Activated CD4-positive, alpha-beta T cell treated with anti-CD3 and anti-CD28 coated beads for 36 hours (primary cell): ENCODE results near the gene KCNQ4. TPM values are rescaled to one million over a fixed set of nuclear protein-coding genes. Genes with fewer than 3 reads are reported as not detected.

Experiments
- ATAC-seq: fragments of 200-7000 bp; cut with Tn5 transposase; one replicate; pipeline ENCODE4 v1.10.0; 2021; ENCODE audit warnings: mild to moderate bottlenecking, moderate library complexity
- CTCF ChIA-PET: fragments of 350-600 bp; sonication (Branson Sonifier 250); formaldehyde crosslinking; loops from one replicate; lab custom pipeline; 2021; ENCODE audit warnings: antibody characterized with exemption; lab: Charles Lee
- POLR2A ChIA-PET: fragments of 350-600 bp; sonication (Branson Sonifier 250); formaldehyde crosslinking; loops from one replicate; lab custom pipeline; 2021; ENCODE audit warnings: antibody characterized with exemption, inconsistent platforms; lab: Charles Lee
- DNase-seq: peaks from one replicate; pipeline ENCODE4 v3.0.0-alpha.2; 2020
- H3K27ac Mint-ChIP-seq: one replicate; pipeline ENCODE4 v1.8.0; 2021; ENCODE audit warnings: mixed read lengths
- H3K27me3 Mint-ChIP-seq: one replicate; pipeline ENCODE4 v1.8.0; 2021; ENCODE audit warnings: mixed read lengths
- H3K36me3 Mint-ChIP-seq: one replicate; pipeline ENCODE4 v1.8.0; 2021; ENCODE audit warnings: low read depth, mixed read lengths
- H3K4me1 Mint-ChIP-seq: one replicate; pipeline ENCODE4 v1.8.0; 2021; ENCODE audit warnings: mixed read lengths
- H3K4me3 Mint-ChIP-seq: one replicate; pipeline ENCODE4 v1.8.0; 2021; ENCODE audit warnings: mild to moderate bottlenecking, moderate library complexity, mixed read lengths
- H3K9me3 Mint-ChIP-seq: one replicate; pipeline ENCODE4 v1.8.0; 2021; ENCODE audit warnings: low read depth, mixed read lengths
- intact Hi-C, 2 experiments: fragments of 100-400 bp; cut with DNase I in 1 of 2; cut with micrococcal nuclease in 1 of 2; formaldehyde crosslinking; loops; one replicate each; pipeline versions ENCODE4 v1.14.2 to v1.15.1; 2022 to 2024; cut with DNase I, micrococcal nuclease
- total RNA-seq, 2 experiments: library from RNA; stranded (reverse); gene quantifications; one replicate each; pipeline ENCODE4 v1.2.3, GENCODE V29; 2021

The KCNQ4 gene
- total RNA-seq, 2 experiments from 2014 or later, result 0.43 to 0.58 TPM

DNA sequence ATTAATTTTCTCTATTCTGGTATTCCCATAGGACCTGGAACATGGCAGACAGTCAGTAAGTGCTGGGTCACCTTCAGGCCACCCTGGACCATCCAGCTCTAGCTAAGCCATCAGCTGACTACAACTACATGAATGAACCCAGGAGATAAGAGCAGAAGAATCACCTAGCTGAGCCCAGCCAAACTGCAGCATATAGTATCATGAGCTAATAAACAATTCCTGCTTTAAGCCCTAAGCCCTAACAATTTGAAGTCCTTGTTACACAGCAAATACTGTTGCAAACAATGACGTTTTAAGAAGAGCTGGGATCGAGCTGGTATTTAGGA, 92.8 kb downstream of the KCNQ4 start:
- peaks cover 10% of the 10 kb centered on the region for H3K9me3 Mint-ChIP-seq
- H3K27ac Mint-ChIP-seq, result no peak overlapping the region
- intact Hi-C loops, result no loop called here
- ATAC-seq (no peak), DNase-seq (no peak)
- peaks cover 28% of the 10 kb centered on the region for H3K4me1 Mint-ChIP-seq
- ChIA-PET POLR2A (interaction anchor here (1.0 kb wide), 1 partner anchor 14 kb away, joined by 4 read pairs; the partner anchor contains the start of gene CITED4), CTCF (interaction anchor here (0.5 to 2.7 kb wide), 7 partner anchors 12 to 920 kb away, joined by 3 to 10 read pairs (median 4); partner anchors contain the start of gene CITED4)
- no peaks in the 10 kb centered on the region for H3K27me3 Mint-ChIP-seq
- H3K36me3 Mint-ChIP-seq, result peaks cover 4% of the 10 kb centered on the region
- H3K4me3 Mint-ChIP-seq, result no peak overlapping the region

DNA sequence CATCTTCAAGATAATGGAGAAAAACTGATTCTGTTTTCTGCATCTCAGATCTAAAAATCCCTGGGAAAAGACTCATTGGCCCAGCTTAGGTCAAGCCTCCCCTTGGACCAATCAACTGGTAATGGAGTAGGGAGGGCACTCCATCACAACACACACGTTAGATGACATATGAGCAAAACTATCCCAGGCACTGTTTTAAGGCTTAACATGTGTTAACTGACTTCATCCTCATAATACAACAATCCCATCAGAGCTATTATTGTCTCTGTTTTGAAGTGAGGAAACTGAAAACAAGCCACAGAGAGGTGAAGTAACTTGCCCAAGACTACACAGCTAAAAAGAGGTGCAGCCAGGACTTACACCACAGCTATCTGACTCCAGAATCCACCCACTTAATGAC, 93.3 kb downstream of the KCNQ4 start:
- Mint-ChIP-seq H3K27me3 (no peaks in the 10 kb centered on the region), H3K27ac (no peak overlapping the region), H3K4me3 (no peak overlapping the region), H3K9me3 (peaks cover 10% of the 10 kb centered on the region), H3K36me3 (peaks cover 4% of the 10 kb centered on the region), H3K4me1 (peaks cover 28% of the 10 kb centered on the region)
- CTCF ChIA-PET, result interaction anchor here (0.7 to 2.7 kb wide), 4 partner anchors 14 to 73 kb away, joined by 3 to 10 read pairs (median 4); partner anchors contain the start of gene CITED4
- ATAC-seq, result no peak
- DNase-seq, result no peak
- POLR2A ChIA-PET, result no interaction called here
- intact Hi-C loops, result no loop called here

- no peak for ATAC-seq
- intact Hi-C loops, result no loop called here
- Mint-ChIP-seq H3K9me3 (peaks cover 10% of the 10 kb centered on the region), H3K27me3 (peaks cover 2% of the 10 kb centered on the region), H3K36me3 (peaks cover 4% of the 10 kb centered on the region), H3K4me1 (peaks cover 28% of the 10 kb centered on the region), H3K4me3 (no peak overlapping the region), H3K27ac (no peak overlapping the region)
- POLR2A ChIA-PET, result no interaction called here
- peak; percentile 42 for DNase-seq
- CTCF ChIA-PET, result interaction anchor here (1.2 to 1.6 kb wide), 2 partner anchors 15 to 28 kb away, joined by 4 to 5 read pairs; partner anchors contain the start of gene CITED4
Observed at GRCh38 chr1:40877698-40878097, 94.1 kb downstream of the KCNQ4 start.

DNA sequence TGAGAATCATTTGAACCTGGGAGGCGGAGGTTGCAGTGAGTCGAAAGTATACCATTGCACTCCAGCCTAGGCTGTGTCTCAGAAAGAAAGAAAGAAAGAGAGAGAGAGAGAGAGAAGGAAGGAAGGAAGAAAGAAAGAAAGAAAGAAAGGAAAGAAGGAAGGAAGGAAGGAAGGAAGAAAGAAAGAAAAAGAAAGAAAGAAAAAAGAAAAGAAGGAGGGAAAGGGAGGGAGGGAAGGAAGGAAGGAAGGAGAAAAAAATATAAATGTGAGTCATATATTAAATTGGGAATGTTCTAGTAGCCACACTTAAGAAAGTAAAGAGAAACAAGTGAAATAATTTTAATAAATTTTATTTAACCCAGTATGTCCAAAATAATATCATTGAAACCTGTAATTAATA, 95.3 kb downstream of the KCNQ4 start:
- CTCF ChIA-PET, result no interaction called here
- no peak overlapping the region for H3K27ac Mint-ChIP-seq
- H3K4me1 Mint-ChIP-seq, result peaks cover 28% of the 10 kb centered on the region
- DNase-seq (no peak), ATAC-seq (no peak)
- peaks cover 7% of the 10 kb centered on the region for H3K27me3 Mint-ChIP-seq
- POLR2A ChIA-PET, result no interaction called here
- intact Hi-C loops, result no loop called here
- no peak overlapping the region for H3K4me3 Mint-ChIP-seq
- H3K36me3 Mint-ChIP-seq, result peaks cover 4% of the 10 kb centered on the region
- H3K9me3 Mint-ChIP-seq, result peaks cover 10% of the 10 kb centered on the region

DNA sequence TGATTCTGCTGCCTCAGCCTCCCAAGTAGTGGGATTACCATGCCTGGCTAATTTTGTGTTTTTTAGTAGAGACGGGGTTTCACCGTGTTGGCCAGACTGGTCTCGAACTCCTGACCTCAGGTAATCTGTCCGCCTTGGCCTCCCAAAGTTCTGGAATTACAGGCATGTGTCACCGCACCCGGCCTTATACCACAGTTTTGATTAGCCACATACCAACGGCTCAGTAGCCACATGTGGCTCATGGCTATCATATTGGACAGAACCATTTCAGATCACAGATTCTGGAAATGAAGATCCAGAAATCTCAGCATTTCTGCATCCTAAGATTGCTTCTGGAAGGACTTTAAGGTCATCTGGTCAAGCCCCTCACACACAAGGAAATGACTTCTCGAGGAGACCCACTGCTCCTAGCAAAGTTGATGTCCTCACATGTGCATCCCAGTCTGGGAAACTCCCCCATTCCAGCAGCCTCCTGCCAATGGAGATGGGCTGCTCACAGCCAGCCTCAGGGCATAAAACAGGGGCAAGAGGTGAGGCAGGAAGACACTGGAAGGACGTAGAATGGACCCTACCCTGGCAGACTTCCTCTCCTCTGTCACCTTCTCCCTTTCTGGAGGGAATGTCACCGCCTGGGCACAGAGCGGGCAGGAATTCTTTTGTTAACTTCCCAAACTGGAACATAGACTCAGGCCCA, 96.0 kb downstream of the KCNQ4 start:
- DNase-seq (no peak), ATAC-seq (no peak)
- Mint-ChIP-seq H3K4me1 (peaks cover 30% of the 10 kb centered on the region), H3K27me3 (peaks cover 11% of the 10 kb centered on the region), H3K27ac (no peak overlapping the region), H3K4me3 (no peak overlapping the region), H3K36me3 (peaks cover 4% of the 10 kb centered on the region), H3K9me3 (peaks cover 10% of the 10 kb centered on the region)
- intact Hi-C loops, result no loop called here
- ChIA-PET POLR2A (no interaction called here), CTCF (no interaction called here)

- ATAC-seq, result no peak
- no peak for DNase-seq
- CTCF ChIA-PET, result interaction anchor here (1.0 kb wide), 1 partner anchor 68 kb away, joined by 4 read pairs; no protein-coding TSS in a partner anchor
- POLR2A ChIA-PET, result no interaction called here
- Mint-ChIP-seq H3K9me3 (peaks cover 8% of the 10 kb centered on the region), H3K4me3 (no peak overlapping the region), H3K4me1 (peaks cover 20% of the 10 kb centered on the region), H3K27me3 (peaks cover 19% of the 10 kb centered on the region), H3K36me3 (no peaks in the 10 kb centered on the region), H3K27ac (no peak overlapping the region)
- intact Hi-C loops, result no loop called here
Observed at GRCh38 chr1:40880813-40881549, 97.4 kb downstream of the KCNQ4 start.

DNA sequence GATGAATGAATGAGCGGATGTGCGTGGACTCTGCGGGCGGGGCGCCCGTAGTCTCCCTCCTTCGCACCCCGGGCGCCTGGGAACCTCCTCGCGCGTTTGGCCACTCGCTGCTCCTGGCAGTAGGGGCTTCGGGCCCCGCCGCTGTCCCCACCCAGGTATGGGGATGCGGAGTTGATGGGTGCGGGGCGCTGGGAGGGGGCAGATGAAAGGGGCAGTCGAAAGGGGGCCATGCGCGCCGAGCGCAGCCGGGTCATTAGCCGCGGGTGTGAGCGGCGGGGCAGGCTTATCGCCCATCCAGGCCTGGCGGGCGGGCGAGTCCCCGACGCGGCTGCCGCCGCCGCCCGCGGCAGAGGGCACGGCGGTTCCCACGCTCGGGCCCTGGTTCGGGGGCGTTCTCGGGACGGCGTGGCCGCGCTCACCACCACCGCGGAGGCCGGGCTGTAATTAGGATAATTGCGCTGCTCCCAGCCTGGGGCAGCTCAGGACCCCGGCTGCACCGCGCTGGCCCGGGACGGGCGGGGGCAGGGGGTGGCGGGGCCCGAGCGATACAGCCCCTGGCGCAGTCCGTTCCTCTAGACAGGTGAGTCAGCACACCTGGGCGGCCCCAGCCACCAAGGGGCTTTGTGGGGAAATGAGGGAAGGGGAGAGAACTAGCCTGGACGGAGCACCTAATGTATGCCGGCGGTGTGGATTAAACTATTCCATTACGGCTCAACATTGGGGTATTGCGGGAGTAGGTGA, 100.6 kb downstream of the KCNQ4 start:
- peaks cover 4% of the 10 kb centered on the region for H3K4me1 Mint-ChIP-seq
- no peak for ATAC-seq

GRCh38 chr1:40886318-40887011, 102.9 kb downstream of the KCNQ4 start:
- DNase-seq, result no peak
- Mint-ChIP-seq H3K27ac (no peak overlapping the region), H3K9me3 (no peaks in the 10 kb centered on the region), H3K27me3 (peaks cover 36% of the 10 kb centered on the region), H3K4me1 (peaks cover 4% of the 10 kb centered on the region), H3K36me3 (no peaks in the 10 kb centered on the region), H3K4me3 (no peak overlapping the region)
- no peak for ATAC-seq
- intact Hi-C loops, result no loop called here
- CTCF ChIA-PET, result no interaction called here
- POLR2A ChIA-PET, result no interaction called here

More for the DNA sequence above, 100.6 kb downstream of the KCNQ4 start:
- intact Hi-C loops, result no loop called here
- Mint-ChIP-seq H3K4me3 (no peak overlapping the region), H3K9me3 (no peaks in the 10 kb centered on the region), H3K27ac (no peak overlapping the region), H3K27me3 (peaks cover 32% of the 10 kb centered on the region), H3K36me3 (no peaks in the 10 kb centered on the region)
- ChIA-PET POLR2A (no interaction called here), CTCF (no interaction called here)
- DNase-seq, result peak; percentile 22

GRCh38 chr1:40887012-40887378, 103.4 kb downstream of the KCNQ4 start:
- CTCF ChIA-PET, result no interaction called here
- no peak for DNase-seq
- Mint-ChIP-seq H3K4me1 (peaks cover 4% of the 10 kb centered on the region), H3K36me3 (no peaks in the 10 kb centered on the region), H3K9me3 (no peaks in the 10 kb centered on the region), H3K27ac (no peak overlapping the region), H3K27me3 (peaks cover 37% of the 10 kb centered on the region), H3K4me3 (no peak overlapping the region)
- ATAC-seq, result no peak
- intact Hi-C loops, result no loop called here
- POLR2A ChIA-PET, result no interaction called here

GRCh38 chr1:40887652-40888051, 104.1 kb downstream of the KCNQ4 start:
- no peak for ATAC-seq
- peaks cover 35% of the 10 kb centered on the region for H3K27me3 Mint-ChIP-seq
- H3K27ac Mint-ChIP-seq, result no peak overlapping the region
- no peaks in the 10 kb centered on the region for H3K9me3 Mint-ChIP-seq
- no peaks in the 10 kb centered on the region for H3K36me3 Mint-ChIP-seq
- H3K4me3 Mint-ChIP-seq, result no peak overlapping the region
- ChIA-PET POLR2A (no interaction called here), CTCF (no interaction called here)
- intact Hi-C loops, result no loop called here
- peaks cover 4% of the 10 kb centered on the region for H3K4me1 Mint-ChIP-seq
- no peak for DNase-seq
